ENCODE results near the gene DHRS11. TPM values are rescaled to one million over a fixed set of nuclear protein-coding genes. Genes with fewer than 3 reads are reported as not detected.

Gene DHRS11
- polyA plus RNA-seq, 1 of the 3 experiments (the other 2 are of a cell fraction): 31.6 TPM

DNA sequence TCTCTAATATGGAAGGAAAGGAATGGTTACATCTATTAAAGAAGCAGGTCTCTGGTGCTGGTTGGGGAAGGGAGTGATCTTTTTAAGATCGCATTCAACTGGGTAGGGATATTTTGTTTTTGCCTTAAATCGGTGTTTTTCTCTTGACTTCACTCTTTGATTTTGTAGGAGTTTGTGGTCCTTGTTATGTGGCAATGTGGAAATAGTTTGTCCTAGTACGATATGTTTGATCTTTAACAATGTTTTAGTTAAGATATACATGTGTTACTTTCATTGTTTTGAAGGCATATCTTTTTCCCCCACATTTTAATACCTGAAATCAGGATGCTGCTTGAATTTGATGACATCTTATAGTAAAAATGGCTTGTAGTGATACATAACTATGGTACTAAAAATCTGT is 38.2 kb upstream of the DHRS11 start (continued):
- no peak for TF ChIP-seq REST (IDR thresholded peaks at IDR 0.05; ENCODE audit: low read depth, low read length)
- TF ChIP-seq POLR2AphosphoS5 (IDR thresholded peaks at IDR 0.05; ENCODE audit: low read depth, low read length): no peak
- TF ChIP-seq, protein P1, sequence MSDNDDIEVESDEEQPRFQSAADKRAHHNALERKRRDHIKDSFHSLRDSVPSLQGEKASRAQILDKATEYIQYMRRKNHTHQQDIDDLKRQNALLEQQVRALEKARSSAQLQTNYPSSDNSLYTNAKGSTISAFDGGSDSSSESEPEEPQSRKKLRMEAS (IDR thresholded peaks at IDR 0.05; ENCODE audit: low read depth): no peak
- TF ChIP-seq EZH2phosphoT487 (IDR thresholded peaks at IDR 0.05; ENCODE audit: borderline replicate concordance, low read depth): no peak
- TF ChIP-seq PBX3 (IDR thresholded peaks at IDR 0.05): no peak
- no peak for TF ChIP-seq GATA2 (CRISPR knock-in tag; IDR thresholded peaks at IDR 0.05)
- TF ChIP-seq YY1 (IDR thresholded peaks at IDR 0.05; ENCODE audit: low read depth): no peak
- TF ChIP-seq ELF1 (IDR thresholded peaks at IDR 0.05): no peak
- TF ChIP-seq TCF12 (IDR thresholded peaks at IDR 0.05): no peak
- no peak for TF ChIP-seq FOSL2 (IDR thresholded peaks at IDR 0.05; ENCODE audit: borderline replicate concordance, low read depth)

DNA sequence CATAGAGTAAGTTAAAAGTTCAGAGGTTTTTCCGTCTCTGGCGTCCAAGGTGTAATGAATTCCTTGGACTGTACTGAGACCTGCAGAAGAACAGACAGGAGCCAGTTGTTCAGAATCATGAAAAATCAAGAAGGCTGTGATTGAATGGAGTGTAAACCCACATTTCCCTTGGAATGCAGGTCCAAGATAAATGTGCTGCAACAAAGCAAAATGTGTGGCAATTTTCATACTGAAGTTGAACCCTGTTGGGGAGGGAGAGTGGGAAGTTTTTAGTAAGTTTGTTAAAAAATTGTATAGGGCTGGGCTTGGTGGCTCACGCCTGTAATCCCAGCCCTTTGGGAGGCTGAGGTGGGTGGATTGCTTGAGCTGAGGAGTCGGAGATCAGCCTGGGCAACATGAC is 25.6 kb upstream of the DHRS11 start:
- Histone ChIP-seq H3K27me3 (ENCODE audit: insufficient read depth) (no peaks in the 10 kb centered on the region), H3K9me2 (no peaks in the 10 kb centered on the region), H3K4me3 (ENCODE audit: low read depth in 2 of 2, low read length in 1 of 2) (no peak overlapping the region), H3K9me3 (no peaks in the 10 kb centered on the region), H4K20me1 (ENCODE audit: insufficient read depth) (no peaks in the 10 kb centered on the region; the same call in 1 of the 2 replicates), H3K79me2 (ENCODE audit: insufficient read depth) (peaks cover 93% of the 10 kb centered on the region), H3K4me1 (ENCODE audit: control insufficient read depth in 1 of 2, insufficient read depth in 2 of 2, low read depth in 1 of 2, low read length in 1 of 2) (no peaks in the 10 kb centered on the region), H3K9ac (no peak overlapping the region), H3K36me3 (replicated peaks in 1 of 2; ENCODE audit: control insufficient read depth in 1 of 2, insufficient read depth in 2 of 2, low read length in 1 of 2) (peaks cover 29 to 66% of the 10 kb centered on the region in 2 experiments), H2AFZ (ENCODE audit: low read depth) (no peak overlapping the region), H3K27ac (ENCODE audit: low read depth in 2 of 2, low read length in 1 of 2) (no peak overlapping the region), H3F3A (replicated peaks; ENCODE audit: insufficient read depth) (no peaks in the 10 kb centered on the region), H3K4me2 (no peak overlapping the region)
- WGBS (ENCODE audit: low lambda C conversion rate): 96% methylated on average over 4 of the region's 4 CpGs
- TF ChIP-seq PBX3 (IDR thresholded peaks at IDR 0.05) (no peak), RAD21 (IDR thresholded peaks at IDR 0.05; ENCODE audit: low read length) (no peak), TAF1 (IDR thresholded peaks at IDR 0.05; ENCODE audit: borderline replicate concordance, low read depth, low read length) (no peak), CHD2 (IDR thresholded peaks at IDR 0.05; ENCODE audit: low read length, partially characterized antibody) (no peak), ELF1 (IDR thresholded peaks at IDR 0.05) (no peak), FOXJ3 (CRISPR knock-in tag; IDR thresholded peaks at IDR 0.05) (no peak), RCOR1 (IDR thresholded peaks at IDR 0.05; ENCODE audit: low read length) (no peak), GABPA (IDR thresholded peaks at IDR 0.05; ENCODE audit: low read depth) (no peak), TCF12 (IDR thresholded peaks at IDR 0.05) (no peak), JUND (IDR thresholded peaks at IDR 0.05) (no peak), EP300 (IDR thresholded peaks at IDR 0.05; ENCODE audit: borderline replicate concordance in 1 of 2, low read depth in 1 of 2, low read length in 1 of 2) (no peak), FOXM1 (IDR thresholded peaks at IDR 0.05; ENCODE audit: low read depth) (no peak), REST (IDR thresholded peaks at IDR 0.05; ENCODE audit: low read depth, low read length) (no peak)
- ChIA-PET POLR2A (no interaction called here), CTCF (interaction anchor here (1.6 kb wide), 1 partner anchor 83 kb away, joined by 4 read pairs; no protein-coding TSS in a partner anchor)
- no peak for DNase-seq
